Measurements from ENCODE around the gene LY6G6D. TPM values are rescaled to one million over a fixed set of nuclear protein-coding genes. Genes with fewer than 3 reads are reported as not detected.
"Not testable (repeated sequence)": the region's sequence is repeated elsewhere in the genome, so short reads cannot be mapped to it uniquely, and the experiment has no call there.

The LY6G6D gene
- total RNA-seq, 1 experiment from 2014 or later, result not detected

DNA sequence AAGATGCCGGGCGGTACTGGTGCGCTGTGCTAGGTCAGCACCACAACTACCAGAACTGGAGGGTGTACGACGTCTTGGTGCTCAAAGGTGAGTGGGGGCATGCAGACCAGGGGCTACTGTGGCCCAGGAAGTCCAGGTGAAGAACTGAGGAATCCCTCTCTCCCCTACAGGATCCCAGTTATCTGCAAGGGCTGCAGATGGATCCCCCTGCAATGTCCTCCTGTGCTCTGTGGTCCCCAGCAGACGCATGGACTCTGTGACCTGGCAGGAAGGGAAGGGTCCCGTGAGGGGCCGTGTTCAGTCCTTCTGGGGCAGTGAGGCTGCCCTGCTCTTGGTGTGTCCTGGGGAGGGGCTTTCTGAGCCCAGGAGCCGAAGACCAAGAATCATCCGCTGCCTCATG lies 7.4 kb upstream of the LY6G6D start:
- Mint-ChIP-seq H3K27me3 (ENCODE audit: low read depth) (peaks cover 7% of the 10 kb centered on the region; the same call in 1 of the 2 replicates), H3K9me3 (no peaks in the 10 kb centered on the region), H3K4me1 (peaks cover 13% of the 10 kb centered on the region), H3K4me3 (no peak overlapping the region), H3K36me3 (no peaks in the 10 kb centered on the region), H3K27ac (no peak overlapping the region)
- no peak for TF ChIP-seq HMGA2 (CRISPR knock-in tag; IDR thresholded peaks at IDR 0.05)
- TF ChIP-seq NR3C1 (CRISPR knock-in tag; conservative IDR thresholded peaks at IDR 0.05; ENCODE audit: low read depth), result no peak
- no peak for TF ChIP-seq NFE2L1 (CRISPR knock-in tag; IDR thresholded peaks at IDR 0.05)
- TF ChIP-seq SOX15 (CRISPR knock-in tag; IDR thresholded peaks at IDR 0.05), result no peak
- TF ChIP-seq ZNF263 (CRISPR knock-in tag; IDR thresholded peaks at IDR 0.05; ENCODE audit: low read depth), result no peak
- TF ChIP-seq ATF2 (CRISPR knock-in tag; IDR thresholded peaks at IDR 0.05; ENCODE audit: borderline replicate concordance, low read depth), result no peak
- TF ChIP-seq GABPB1 (CRISPR knock-in tag; IDR thresholded peaks at IDR 0.05), result no peak
- TF ChIP-seq TEAD4 (CRISPR knock-in tag; IDR thresholded peaks at IDR 0.05), result no peak
- no peak for TF ChIP-seq CTCF (IDR thresholded peaks at IDR 0.05)
- TF ChIP-seq ZBTB43 (CRISPR knock-in tag; IDR thresholded peaks at IDR 0.05), result no peak
- TF ChIP-seq, protein P1, sequence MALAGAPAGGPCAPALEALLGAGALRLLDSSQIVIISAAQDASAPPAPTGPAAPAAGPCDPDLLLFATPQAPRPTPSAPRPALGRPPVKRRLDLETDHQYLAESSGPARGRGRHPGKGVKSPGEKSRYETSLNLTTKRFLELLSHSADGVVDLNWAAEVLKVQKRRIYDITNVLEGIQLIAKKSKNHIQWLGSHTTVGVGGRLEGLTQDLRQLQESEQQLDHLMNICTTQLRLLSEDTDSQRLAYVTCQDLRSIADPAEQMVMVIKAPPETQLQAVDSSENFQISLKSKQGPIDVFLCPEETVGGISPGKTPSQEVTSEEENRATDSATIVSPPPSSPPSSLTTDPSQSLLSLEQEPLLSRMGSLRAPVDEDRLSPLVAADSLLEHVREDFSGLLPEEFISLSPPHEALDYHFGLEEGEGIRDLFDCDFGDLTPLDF (CRISPR knock-in tag; IDR thresholded peaks at IDR 0.05), result no peak
- no peak for TF ChIP-seq ZSCAN18 (CRISPR knock-in tag; IDR thresholded peaks at IDR 0.05)
- DNase-seq (ENCODE audit: low spot score) (no peak), ATAC-seq (no peak)
- ChIA-PET POLR2A (no interaction called here), CTCF (no interaction called here)

- Mint-ChIP-seq H3K4me3 (no peak overlapping the region), H3K36me3 (no peaks in the 10 kb centered on the region), H3K4me1 (peaks cover 16% of the 10 kb centered on the region), H3K27me3 (ENCODE audit: low read depth) (peaks cover 7% of the 10 kb centered on the region; the same call in 1 of the 2 replicates), H3K27ac (no peak overlapping the region), H3K9me3 (no peaks in the 10 kb centered on the region)
- POLR2A ChIA-PET, result no interaction called here
- CTCF ChIA-PET, result no interaction called here
- ATAC-seq, result no peak
- no peak for DNase-seq (ENCODE audit: low spot score)
- TF ChIP-seq, protein P2, sequence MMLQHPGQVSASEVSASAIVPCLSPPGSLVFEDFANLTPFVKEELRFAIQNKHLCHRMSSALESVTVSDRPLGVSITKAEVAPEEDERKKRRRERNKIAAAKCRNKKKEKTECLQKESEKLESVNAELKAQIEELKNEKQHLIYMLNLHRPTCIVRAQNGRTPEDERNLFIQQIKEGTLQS (CRISPR knock-in tag; conservative IDR thresholded peaks at IDR 0.05), result no peak
- no peak for TF ChIP-seq ZSCAN18 (CRISPR knock-in tag; IDR thresholded peaks at IDR 0.05)
- TF ChIP-seq CREM (CRISPR knock-in tag; IDR thresholded peaks at IDR 0.05), result no peak
- TF ChIP-seq, protein P1 (CRISPR knock-in tag; IDR thresholded peaks at IDR 0.05), result no peak
- no peak for TF ChIP-seq IRF2 (CRISPR knock-in tag; IDR thresholded peaks at IDR 0.05; ENCODE audit: borderline replicate concordance, low read depth)
- no peak for TF ChIP-seq GABPB1 (CRISPR knock-in tag; IDR thresholded peaks at IDR 0.05)
- TF ChIP-seq USF2 (CRISPR knock-in tag; IDR thresholded peaks at IDR 0.05), result no peak
- no peak for TF ChIP-seq IRF1 (CRISPR knock-in tag; IDR thresholded peaks at IDR 0.05)
- TF ChIP-seq GRHL2 (CRISPR knock-in tag; IDR thresholded peaks at IDR 0.05; ENCODE audit: insufficient replicate concordance, severe bottlenecking), result no peak
- TF ChIP-seq CBFB (CRISPR knock-in tag; IDR thresholded peaks at IDR 0.05; ENCODE audit: low read depth), result no peak
- no peak for TF ChIP-seq NR2C2 (CRISPR knock-in tag; IDR thresholded peaks at IDR 0.05)
These were observed 6.9 kb upstream of the LY6G6D start for GRCh38 chr6:31708224-31708623.

GRCh38 chr6:31709157-31709556 lies 6.0 kb upstream of the LY6G6D start:
- H3K4me3 Mint-ChIP-seq; H3K27me3 Mint-ChIP-seq (ENCODE audit: low read depth); H3K36me3 Mint-ChIP-seq; H3K9me3 Mint-ChIP-seq; ATAC-seq; POLR2A ChIA-PET; DNase-seq (ENCODE audit: low spot score); H3K27ac Mint-ChIP-seq: not testable (repeated sequence)
- CTCF ChIA-PET, result interaction anchor here (0.7 kb wide), 1 partner anchor 12 kb away, joined by 3 read pairs; no protein-coding TSS in a partner anchor
- H3K4me1 Mint-ChIP-seq, result peaks cover 21% of the 10 kb centered on the region

Measured in WTC11 (cell line).